HG03064 (cell line): Measurements from ENCODE around the gene FBXL20.

Source experiments
- ATAC-seq: cut with Tn5 transposase; IDR thresholded peaks from one replicate; pipeline ENCODE4 v1.9.1; 2021; ENCODE audit warnings: low read depth; ENCODE audit not compliant: unreplicated experiment

The FBXL20 gene

GRCh38 chr17:39208893-39209292 lies 192.5 kb downstream of the FBXL20 start:
- no peak for ATAC-seq

DNA sequence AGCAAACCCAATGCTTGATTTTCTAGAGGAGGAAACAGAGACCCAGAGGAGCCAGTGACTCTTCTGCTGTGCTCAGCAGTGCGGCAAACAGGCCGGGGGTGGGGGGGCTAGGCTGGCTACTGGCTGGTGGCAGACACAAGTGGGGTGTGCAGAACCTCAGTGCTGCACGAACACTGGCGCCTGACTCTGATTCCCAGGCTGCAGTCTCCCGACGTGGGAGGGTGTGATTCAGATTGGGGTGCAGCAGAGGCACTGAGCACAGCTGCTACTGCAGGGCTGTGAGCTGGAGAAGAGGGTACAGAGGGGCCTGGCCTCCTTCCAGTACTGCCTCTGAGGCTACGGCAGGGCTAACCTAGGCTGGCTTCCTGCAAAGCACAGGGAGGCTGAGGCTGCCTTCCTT lies 193.3 kb downstream of the FBXL20 start:
- ATAC-seq, result no peak

GRCh38 chr17:39205112-39205526 lies 196.3 kb downstream of the FBXL20 start:
- no peak for ATAC-seq

DNA sequence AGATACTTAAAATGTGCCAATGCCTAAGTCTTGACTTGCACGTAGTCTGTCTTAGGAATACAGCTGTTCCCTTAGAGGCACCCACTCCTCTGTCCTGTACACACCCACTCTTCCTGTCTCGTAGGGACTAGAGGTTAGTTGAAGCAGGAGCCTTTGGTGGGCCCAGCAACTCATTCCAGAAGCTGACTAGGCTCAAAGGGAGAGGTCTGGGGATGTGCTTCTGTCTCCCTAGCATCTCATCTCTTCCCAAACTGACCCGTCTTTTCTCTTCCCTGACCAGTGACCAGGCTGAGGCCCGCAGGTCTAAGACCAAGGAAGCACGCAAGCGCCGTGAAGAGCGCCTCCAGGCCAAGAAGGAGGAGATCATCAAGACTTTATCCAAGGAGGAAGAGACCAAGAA lies 197.2 kb downstream of the FBXL20 start:
- no peak for ATAC-seq
